Chondrocyte (in vitro differentiated cells): ENCODE data around the gene POLR1E. TPM values are rescaled to one million over a fixed set of nuclear protein-coding genes. Genes with fewer than 3 reads are reported as not detected.

ENCODE experiments used
- DNase-seq: peaks from one replicate; pipeline ENCODE4 v3.0.0; 2021; ENCODE audit warnings: mixed read lengths, low spot score
- H3K27ac Mint-ChIP-seq: one replicate; pipeline ENCODE4 v1.8.0; 2021; ENCODE audit warnings: mild to moderate bottlenecking, moderate library complexity, mixed read lengths; ENCODE audit not compliant: unreplicated experiment
- H3K27me3 Mint-ChIP-seq: 2 replicates; pipeline ENCODE4 v1.8.0; 2021; ENCODE audit warnings: low read depth, mixed read lengths
- H3K36me3 Mint-ChIP-seq: 2 replicates; pipeline ENCODE4 v1.8.0; 2021; ENCODE audit warnings: low read depth, mixed read lengths
- H3K4me1 Mint-ChIP-seq: 2 replicates; pipeline ENCODE4 v1.8.0; 2021; ENCODE audit warnings: low read depth, mild to moderate bottlenecking, mixed read lengths
- H3K4me3 Mint-ChIP-seq: one replicate; pipeline ENCODE4 v1.8.0; 2021; ENCODE audit warnings: mild to moderate bottlenecking, moderate library complexity, mixed read lengths; ENCODE audit not compliant: unreplicated experiment
- H3K9me3 Mint-ChIP-seq: 2 replicates; pipeline ENCODE4 v1.8.0; 2021; ENCODE audit warnings: low read depth, mixed read lengths
- total RNA-seq: library from RNA; stranded (reverse); gene quantifications from 3 replicates; pipeline ENCODE4 v1.2.1, GENCODE V29; 2021
- TF ChIP-seq, protein P1 (sequence below): fragments of 200-600 bp; sonication (generic); IDR thresholded peaks from 2 replicates; pipeline ENCODE4 v1.5.0; 2021; ENCODE audit warnings: antibody characterized with exemption, mild to moderate bottlenecking, moderate library complexity

POLR1E gene
- total RNA-seq, 1 donor from 2014 or later: 12.7 TPM

DNA sequence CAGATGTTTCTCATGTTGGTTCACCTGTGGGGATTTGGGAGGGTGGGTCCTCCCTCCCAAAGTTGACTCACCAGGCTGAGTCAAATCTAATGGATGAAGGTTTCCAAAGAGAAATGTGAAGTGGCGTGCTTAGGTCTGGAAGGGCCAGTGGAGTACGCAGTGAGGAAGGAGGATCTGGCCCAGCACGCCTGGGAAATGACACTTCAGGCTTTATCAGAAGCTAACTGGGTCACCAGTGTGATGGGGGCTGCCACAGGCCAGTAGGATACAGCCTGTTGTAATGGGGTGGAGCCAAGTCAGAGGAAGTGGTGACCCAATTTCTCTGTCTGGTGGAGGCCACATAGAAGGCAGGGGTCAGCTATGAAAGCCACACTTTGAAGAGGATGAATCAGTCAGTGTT, 18.0 kb downstream of the POLR1E start:
- no peaks in the 10 kb centered on the region for H3K4me1 Mint-ChIP-seq
- DNase-seq: no peak
- peaks cover 30% of the 10 kb centered on the region for H3K36me3 Mint-ChIP-seq
- H3K9me3 Mint-ChIP-seq: no peaks in the 10 kb centered on the region
- H3K4me3 Mint-ChIP-seq: no peak overlapping the region
- H3K27me3 Mint-ChIP-seq: no peaks in the 10 kb centered on the region
- TF ChIP-seq, protein P1, sequence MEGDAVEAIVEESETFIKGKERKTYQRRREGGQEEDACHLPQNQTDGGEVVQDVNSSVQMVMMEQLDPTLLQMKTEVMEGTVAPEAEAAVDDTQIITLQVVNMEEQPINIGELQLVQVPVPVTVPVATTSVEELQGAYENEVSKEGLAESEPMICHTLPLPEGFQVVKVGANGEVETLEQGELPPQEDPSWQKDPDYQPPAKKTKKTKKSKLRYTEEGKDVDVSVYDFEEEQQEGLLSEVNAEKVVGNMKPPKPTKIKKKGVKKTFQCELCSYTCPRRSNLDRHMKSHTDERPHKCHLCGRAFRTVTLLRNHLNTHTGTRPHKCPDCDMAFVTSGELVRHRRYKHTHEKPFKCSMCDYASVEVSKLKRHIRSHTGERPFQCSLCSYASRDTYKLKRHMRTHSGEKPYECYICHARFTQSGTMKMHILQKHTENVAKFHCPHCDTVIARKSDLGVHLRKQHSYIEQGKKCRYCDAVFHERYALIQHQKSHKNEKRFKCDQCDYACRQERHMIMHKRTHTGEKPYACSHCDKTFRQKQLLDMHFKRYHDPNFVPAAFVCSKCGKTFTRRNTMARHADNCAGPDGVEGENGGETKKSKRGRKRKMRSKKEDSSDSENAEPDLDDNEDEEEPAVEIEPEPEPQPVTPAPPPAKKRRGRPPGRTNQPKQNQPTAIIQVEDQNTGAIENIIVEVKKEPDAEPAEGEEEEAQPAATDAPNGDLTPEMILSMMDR: no peak
- no peak overlapping the region for H3K27ac Mint-ChIP-seq

DNA sequence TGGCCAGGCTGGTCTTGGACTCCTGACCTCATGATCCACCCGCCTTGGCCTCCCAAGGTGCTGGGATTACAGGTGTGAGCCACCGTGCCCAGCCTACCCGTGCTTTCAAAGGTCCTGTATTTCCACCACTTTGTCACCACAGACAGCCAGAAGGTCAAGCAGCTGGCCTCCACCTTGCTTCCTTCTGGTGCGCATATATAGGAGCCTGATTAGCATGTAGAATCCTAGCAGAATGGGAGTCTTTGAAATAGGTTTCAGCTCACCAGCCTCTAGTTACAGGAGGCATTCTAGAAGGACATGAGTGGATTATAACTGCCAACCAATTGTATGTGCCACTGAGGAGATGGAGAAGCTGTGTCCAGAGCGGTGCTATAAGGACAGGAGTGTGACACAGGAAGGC, 18.9 kb downstream of the POLR1E start:
- Mint-ChIP-seq H3K4me3 (no peak overlapping the region), H3K9me3 (no peaks in the 10 kb centered on the region), H3K27ac (no peak overlapping the region), H3K27me3 (no peaks in the 10 kb centered on the region), H3K36me3 (peaks cover 28% of the 10 kb centered on the region), H3K4me1 (no peaks in the 10 kb centered on the region)
- TF ChIP-seq, protein P1: no peak
- DNase-seq: no peak

DNA sequence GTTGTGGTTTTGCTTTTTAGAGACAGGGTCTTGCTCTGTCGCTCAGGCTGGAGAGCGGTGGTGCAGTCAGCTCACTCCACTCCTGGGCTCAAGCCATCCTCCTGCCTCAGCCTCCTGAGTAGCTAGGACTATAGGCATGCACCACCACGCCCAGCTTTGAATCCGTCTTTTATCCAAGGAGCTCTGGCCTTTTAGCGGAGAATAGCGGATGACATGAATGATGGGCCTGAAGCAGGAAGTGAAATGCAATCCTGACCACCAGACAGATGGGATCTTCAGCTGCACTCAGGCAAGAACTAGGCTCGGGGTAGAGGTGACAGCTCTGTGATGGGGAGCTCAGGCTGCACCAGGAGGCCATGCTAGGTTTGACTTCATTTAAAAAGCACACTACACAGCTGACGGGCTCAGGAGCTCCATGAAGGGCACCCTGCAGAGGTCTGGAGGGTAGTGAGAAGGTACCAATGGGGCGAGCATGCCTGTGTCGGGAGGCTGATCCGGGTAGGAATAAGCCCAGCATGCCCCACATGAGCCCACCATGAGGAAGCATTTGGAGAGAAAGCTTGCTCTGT, 21.9 kb downstream of the POLR1E start:
- H3K4me1 Mint-ChIP-seq: no peaks in the 10 kb centered on the region
- no peak for DNase-seq

DNA sequence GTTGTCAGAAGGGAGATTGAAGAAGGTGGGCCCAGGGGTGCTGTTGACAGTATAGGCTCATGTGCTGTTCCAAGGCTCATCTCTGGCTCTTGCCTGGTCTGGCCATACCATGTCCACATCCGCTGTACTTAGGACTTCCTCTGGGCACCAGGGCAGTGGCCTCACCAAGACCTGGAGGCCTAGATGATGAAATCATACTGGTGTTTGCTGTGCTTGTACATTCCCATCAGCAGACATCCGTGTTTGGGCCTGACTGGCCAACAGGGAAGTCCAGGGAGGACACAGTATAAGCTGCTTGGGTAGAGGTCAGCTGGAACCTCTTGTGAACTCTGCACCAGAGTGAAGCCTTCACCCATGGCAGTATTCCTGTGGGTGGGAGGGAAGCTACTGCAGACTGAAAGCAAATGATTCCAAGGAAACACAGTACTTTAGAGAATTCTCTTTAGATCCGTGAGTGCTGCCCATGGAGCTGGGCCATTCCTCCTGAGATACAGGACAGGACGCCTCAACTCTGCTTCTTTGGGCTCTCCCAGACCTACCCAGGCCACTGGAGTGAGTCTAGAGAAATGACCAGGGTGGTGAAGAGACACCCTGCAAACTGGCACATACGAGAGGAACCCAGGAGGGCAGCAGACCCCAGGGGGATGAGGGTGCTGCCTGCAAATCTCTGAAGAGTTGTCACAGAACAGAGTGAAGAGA, 22.5 kb downstream of the POLR1E start:
- no peak overlapping the region for H3K4me3 Mint-ChIP-seq
- no peaks in the 10 kb centered on the region for H3K4me1 Mint-ChIP-seq

More for the DNA sequence above, 21.9 kb downstream of the POLR1E start:
- no peak overlapping the region for H3K4me3 Mint-ChIP-seq
- no peaks in the 10 kb centered on the region for H3K27me3 Mint-ChIP-seq
- peaks cover 19% of the 10 kb centered on the region for H3K36me3 Mint-ChIP-seq
- no peaks in the 10 kb centered on the region for H3K9me3 Mint-ChIP-seq
- TF ChIP-seq, protein P1: no peak
- no peak overlapping the region for H3K27ac Mint-ChIP-seq

DNA sequence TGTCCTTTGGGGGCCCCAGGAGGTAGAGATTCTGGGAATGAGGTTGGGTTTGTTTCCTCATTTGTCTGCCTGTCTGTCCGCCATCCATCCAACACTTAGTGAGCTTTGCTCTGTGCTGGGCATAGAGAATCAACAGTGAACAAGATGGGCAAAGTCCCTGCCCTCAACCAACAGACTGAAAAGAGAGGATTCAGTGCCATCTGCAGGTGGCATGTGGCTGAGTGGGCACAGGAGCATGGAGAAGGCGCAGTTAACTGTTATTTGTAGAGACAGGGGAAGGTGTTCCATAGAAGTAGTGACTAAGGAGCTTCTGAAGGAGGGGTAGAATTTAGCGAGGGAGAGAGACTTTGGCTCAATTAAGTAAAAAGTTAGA, 23.1 kb downstream of the POLR1E start:
- no peaks in the 10 kb centered on the region for H3K27me3 Mint-ChIP-seq
- no peak overlapping the region for H3K27ac Mint-ChIP-seq
- no peaks in the 10 kb centered on the region for H3K9me3 Mint-ChIP-seq
- peaks cover 9% of the 10 kb centered on the region for H3K36me3 Mint-ChIP-seq
- TF ChIP-seq, protein P1: peak; percentile 27
- DNase-seq: peak; percentile 17
- no peaks in the 10 kb centered on the region for H3K4me1 Mint-ChIP-seq
- no peak overlapping the region for H3K4me3 Mint-ChIP-seq

More for the DNA sequence above, 22.5 kb downstream of the POLR1E start:
- DNase-seq: peak; percentile 26
- H3K27me3 Mint-ChIP-seq: no peaks in the 10 kb centered on the region
- peaks cover 14% of the 10 kb centered on the region for H3K36me3 Mint-ChIP-seq
- TF ChIP-seq, protein P1: no peak
- H3K9me3 Mint-ChIP-seq: no peaks in the 10 kb centered on the region
- H3K27ac Mint-ChIP-seq: no peak overlapping the region
